Cardiac fibroblast (primary cell): ENCODE results near the gene KATNB1.

Experiments used
- DNase-seq, 2 donors: peaks; one replicate each; pipeline versions ENCODE4 v3.0.0 to v3.0.0-alpha.2; 2010; ENCODE audit warnings: low read depth in 2 of 2
- H3K4me3 ChIP-seq, 2 donors: replicated peaks in 1 of 2; 1 replicate in 1 of 2; 2 replicates in 1 of 2; pipeline ENCODE4 v1.5.1; 2011; ENCODE audit warnings: low read depth in 2 of 2, low read length in 2 of 2, mild to moderate bottlenecking in 2 of 2, moderate library complexity in 1 of 2
- TF ChIP-seq, protein P1 (sequence below): IDR thresholded peaks from one replicate; pipeline ENCODE4 v1.5.1; 2011; ENCODE audit warnings: low read depth, mild to moderate bottlenecking, low read length, inconsistent platforms

KATNB1 gene

DNA sequence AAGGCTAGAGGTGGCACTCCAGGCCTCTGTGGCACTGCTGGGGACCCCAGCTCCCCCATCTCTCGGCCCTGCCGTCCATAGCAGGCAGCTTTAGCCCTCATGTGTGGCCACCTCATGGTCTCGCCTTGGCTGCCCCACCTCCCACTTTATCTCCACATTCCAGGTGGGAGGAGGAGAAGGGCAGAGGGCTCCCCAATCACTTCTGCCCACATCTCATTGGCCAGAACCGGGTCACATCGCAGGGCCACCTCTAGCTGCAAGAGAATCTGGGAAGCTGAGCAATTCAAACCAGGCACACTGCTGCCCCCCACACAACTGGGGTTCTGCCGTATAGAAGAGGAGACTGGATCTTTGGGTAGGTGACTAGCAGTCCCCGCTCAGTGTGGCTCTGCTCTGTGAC lies 39.3 kb upstream of the KATNB1 start:
- TF ChIP-seq, protein P1, sequence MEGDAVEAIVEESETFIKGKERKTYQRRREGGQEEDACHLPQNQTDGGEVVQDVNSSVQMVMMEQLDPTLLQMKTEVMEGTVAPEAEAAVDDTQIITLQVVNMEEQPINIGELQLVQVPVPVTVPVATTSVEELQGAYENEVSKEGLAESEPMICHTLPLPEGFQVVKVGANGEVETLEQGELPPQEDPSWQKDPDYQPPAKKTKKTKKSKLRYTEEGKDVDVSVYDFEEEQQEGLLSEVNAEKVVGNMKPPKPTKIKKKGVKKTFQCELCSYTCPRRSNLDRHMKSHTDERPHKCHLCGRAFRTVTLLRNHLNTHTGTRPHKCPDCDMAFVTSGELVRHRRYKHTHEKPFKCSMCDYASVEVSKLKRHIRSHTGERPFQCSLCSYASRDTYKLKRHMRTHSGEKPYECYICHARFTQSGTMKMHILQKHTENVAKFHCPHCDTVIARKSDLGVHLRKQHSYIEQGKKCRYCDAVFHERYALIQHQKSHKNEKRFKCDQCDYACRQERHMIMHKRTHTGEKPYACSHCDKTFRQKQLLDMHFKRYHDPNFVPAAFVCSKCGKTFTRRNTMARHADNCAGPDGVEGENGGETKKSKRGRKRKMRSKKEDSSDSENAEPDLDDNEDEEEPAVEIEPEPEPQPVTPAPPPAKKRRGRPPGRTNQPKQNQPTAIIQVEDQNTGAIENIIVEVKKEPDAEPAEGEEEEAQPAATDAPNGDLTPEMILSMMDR: no peak
- no peak for DNase-seq
- no peak overlapping the region for H3K4me3 ChIP-seq

DNA sequence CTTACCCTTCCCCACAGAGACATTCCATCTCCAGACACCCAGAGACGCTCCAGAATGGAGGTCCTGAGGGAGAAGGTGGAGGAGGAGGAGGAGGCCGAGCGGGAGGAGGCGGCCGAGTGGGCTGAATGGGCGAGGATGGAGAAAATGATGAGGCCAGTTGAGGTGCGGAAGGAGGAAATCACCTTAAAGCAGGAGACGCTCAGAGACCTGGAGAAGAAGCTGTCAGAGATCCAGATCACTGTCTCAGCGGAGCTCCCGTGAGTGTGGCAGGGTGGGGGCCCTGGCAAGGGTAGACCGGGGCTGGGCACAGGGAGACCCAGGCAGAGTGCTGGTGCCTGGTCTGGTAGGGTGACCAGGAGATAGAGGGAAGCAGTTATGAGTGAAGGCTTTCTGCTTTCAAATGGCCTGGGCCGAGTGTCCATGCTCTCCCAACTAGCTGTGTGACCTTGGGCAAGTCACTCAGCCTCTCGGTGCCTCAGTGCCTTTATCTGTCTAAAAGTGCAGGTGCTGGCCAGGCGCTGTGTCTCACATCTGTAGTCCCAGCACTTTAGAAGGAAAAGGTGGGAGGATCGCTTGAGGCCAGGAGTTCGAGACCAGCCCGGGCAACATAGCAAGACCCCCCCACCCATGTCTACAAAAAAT lies 37.6 kb upstream of the KATNB1 start:
- DNase-seq: no peak
- TF ChIP-seq, protein P1: no peak
- H3K4me3 ChIP-seq: no peak overlapping the region

DNA sequence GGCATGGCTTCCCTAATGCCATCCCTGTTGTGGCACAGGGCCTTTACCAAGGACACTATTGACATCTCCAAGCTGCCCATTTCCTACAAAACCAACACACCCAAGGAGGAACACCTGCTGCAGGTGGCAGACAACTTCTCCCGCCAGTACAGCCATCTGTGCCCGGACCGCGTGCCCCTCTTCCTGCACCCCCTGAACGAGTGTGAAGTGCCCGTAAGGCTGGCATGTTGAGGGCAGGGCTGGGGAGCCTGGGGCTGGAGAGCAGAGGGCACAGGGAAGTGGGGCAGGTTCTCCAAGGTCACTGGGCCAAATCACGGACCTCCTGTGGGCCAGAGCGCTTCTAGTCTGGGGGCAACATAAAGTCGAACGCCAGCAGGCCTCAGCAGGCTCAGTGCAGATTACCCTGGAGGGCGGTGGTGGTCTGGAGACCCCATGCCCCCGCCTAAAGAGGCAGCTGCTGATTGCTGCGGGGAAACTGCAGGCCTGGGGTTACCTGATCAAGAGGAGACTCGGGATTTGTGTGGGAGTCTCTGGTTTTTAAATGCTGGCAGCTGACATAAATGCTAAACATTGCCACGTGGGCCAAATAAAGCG lies 36.7 kb upstream of the KATNB1 start:
- TF ChIP-seq, protein P1: no peak
- no peak overlapping the region for H3K4me3 ChIP-seq
- DNase-seq: no peak

DNA sequence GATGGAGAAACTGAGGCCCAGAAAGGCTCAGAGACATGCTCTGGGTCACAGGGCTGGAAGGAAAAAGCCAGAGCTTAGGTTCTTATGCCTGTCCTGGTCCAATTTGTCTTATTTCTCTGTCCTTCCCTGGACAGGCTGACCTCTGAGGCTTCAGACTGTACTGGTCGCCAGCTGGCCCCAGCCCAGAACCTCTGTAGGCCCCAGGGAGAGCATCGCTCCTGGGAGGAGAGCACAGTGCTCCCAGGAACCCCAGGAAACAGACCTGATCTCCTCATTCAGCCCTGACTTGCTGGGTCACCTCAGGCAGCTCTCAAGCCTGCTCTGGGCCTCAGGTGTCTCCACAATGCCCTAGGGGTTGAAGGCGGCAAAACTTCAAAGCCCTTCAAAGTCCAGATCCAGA lies 36.1 kb upstream of the KATNB1 start:
- TF ChIP-seq, protein P1: no peak
- no peak overlapping the region for H3K4me3 ChIP-seq
- DNase-seq: no peak

DNA sequence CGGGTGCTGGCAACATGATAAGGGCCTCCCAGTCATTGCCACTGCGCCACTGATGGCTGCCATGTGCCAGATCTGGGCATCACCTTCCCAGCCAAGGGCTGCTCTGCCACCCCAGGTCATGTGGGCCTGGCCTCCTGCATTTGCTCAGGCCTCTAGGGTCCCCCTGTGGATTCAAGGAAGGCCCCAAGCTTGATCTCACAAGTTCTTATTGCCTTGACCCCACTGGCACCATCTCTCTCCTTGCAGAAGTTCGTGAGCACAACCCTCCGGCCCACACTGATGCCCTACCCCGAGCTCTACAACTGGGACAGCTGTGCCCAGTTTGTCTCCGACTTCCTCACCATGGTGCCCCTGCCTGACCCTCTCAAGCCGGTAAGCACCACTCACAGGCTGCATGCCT lies 35.7 kb upstream of the KATNB1 start:
- H3K4me3 ChIP-seq: no peak overlapping the region
- DNase-seq: no peak
- TF ChIP-seq, protein P1: no peak

DNA sequence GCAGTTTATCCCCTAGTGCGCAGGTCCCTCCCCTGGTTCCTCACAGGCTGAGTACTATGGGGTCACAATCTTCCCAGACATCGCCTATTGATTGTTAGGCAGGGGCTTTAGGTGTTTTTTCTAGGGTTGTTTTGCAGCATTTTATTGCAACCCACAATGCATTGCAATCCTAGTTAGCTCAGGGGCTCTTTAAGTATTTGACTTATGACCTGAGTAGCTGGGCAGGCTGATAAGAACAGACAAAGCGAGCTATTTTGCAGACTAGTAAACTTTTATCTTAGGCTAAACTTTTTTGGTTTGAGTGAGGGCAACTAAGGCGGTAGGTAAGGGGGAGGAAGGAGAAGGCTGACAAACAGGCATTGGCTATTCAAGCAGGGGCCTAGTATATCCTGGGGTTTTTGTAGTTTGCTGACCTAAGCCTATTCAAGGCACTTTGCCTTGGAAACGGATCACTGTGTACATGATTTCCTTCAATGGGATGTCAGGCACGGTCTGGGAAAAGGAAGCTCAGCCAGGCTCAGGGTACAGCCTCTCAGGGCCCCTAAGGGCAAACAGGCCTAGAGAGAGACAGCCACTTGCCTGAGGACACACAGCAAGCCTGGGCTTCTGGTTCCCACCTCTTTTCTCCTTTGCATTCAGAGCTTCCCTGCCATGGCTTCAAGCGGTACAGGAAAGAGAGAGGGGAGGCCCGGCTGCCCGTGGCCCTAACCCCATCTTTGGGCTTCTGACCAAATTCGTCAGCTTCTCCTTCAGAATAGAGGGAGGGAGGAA lies 34.6 kb upstream of the KATNB1 start:
- DNase-seq: no peak
- no peak overlapping the region for H3K4me3 ChIP-seq
- TF ChIP-seq, protein P1: no peak
